Lower leg skin (tissue), 3 donors: ENCODE measurements around the gene ZFAND6.

Source experiments
- POLR2A ChIP-seq, 2 donors: fragments of 450-650 bp; IDR thresholded peaks; one replicate each; pipeline ENCODE4 v1.6.1; 2016 to 2017; ENCODE audit warnings: antibody characterized with exemption in 2 of 2, mild to moderate bottlenecking in 1 of 2, moderate library complexity in 1 of 2
- TF ChIP-seq, protein P1 (sequence below), 3 donors: fragments of 450-650 bp; IDR thresholded peaks; one replicate each; pipeline ENCODE4 v1.5.1; 2016; ENCODE audit warnings: antibody characterized with exemption in 3 of 3, mild to moderate bottlenecking in 3 of 3, moderate library complexity in 2 of 3

DNA sequence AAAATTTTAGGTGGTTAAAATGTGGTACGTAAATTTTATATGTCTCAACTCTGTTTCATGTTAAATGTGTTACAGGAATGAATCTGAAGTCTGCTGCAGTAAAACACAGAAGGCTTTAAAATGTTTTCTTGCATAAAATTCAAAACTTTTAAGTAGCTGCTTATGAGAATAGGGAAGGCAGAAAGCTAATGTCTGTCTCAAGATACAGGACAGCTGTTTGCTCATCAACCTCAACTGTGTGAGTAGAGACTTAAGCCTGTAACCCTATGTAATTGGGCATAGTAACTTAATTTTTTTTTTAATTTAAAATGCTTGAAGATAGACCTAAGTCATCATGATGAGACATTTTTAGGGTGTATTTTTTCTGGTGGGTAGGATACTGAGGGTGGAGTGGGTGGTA is 38.9 kb downstream of the ZFAND6 start:
- TF ChIP-seq, protein P1, sequence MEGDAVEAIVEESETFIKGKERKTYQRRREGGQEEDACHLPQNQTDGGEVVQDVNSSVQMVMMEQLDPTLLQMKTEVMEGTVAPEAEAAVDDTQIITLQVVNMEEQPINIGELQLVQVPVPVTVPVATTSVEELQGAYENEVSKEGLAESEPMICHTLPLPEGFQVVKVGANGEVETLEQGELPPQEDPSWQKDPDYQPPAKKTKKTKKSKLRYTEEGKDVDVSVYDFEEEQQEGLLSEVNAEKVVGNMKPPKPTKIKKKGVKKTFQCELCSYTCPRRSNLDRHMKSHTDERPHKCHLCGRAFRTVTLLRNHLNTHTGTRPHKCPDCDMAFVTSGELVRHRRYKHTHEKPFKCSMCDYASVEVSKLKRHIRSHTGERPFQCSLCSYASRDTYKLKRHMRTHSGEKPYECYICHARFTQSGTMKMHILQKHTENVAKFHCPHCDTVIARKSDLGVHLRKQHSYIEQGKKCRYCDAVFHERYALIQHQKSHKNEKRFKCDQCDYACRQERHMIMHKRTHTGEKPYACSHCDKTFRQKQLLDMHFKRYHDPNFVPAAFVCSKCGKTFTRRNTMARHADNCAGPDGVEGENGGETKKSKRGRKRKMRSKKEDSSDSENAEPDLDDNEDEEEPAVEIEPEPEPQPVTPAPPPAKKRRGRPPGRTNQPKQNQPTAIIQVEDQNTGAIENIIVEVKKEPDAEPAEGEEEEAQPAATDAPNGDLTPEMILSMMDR (IDR thresholded peaks at IDR 0.05), result no peak
- TF ChIP-seq POLR2A (IDR thresholded peaks at IDR 0.05), result no peak
